Pons (tissue), 1 donor: Measurements from ENCODE around the gene ASIC2.

Experiments used
- DNase-seq: peaks from one replicate; pipeline ENCODE4 v3.0.0-alpha.2; 2016; ENCODE audit warnings: low spot score

ASIC2 gene

DNA sequence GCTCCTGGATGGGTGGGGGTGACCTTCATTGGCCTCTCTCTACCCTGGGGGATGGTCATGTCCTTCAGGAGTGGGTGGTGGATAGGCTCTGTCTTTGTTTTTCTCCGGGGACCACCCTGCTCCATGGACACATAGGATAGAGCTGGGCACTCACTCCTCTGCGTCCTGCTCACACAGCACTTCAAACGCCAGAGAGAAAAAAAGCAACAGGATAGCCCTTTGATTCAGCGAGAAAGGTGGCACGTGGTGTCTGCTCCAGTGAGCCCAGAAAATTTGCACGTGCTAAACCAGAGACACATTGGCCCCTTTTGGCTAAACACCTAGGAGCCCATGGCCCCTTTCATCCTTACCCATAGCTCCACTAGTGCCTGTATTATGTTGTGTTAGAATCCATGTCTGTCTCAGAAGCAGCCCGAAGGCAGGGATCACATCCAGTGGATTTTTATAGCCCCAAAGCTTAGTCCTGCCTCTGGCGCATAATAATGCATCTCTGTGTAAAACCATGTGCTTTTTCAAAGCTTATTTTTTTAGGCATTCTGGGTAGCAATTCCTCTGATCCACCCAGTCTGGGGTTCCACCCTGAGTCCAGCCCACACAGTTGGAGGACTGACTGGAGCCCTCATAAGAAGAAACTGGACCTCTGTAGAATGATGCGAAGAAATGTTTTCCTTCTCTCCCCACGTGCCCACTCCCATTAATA, 90.1 kb downstream of the ASIC2 start:
- DNase-seq, result no peak

DNA sequence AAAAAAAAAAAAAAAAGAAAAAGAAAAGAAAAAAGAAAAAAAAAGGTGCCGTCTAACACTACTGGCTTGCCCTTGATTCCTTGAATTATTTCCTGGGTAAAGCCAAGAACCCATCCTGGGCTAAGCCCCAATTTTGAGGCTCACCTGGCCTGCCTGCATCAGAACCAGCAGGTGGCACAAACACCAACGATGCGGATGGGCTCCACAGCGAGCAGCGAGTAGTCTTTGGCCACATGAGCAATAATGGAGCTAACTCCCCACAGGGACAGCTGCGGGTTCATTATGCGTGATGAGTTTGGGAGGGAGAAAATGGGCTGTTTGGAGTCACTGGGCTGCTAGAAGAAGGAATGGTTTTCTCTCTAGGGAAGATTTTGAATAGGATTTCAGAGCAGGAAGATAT, 91.1 kb downstream of the ASIC2 start:
- no peak for DNase-seq

DNA sequence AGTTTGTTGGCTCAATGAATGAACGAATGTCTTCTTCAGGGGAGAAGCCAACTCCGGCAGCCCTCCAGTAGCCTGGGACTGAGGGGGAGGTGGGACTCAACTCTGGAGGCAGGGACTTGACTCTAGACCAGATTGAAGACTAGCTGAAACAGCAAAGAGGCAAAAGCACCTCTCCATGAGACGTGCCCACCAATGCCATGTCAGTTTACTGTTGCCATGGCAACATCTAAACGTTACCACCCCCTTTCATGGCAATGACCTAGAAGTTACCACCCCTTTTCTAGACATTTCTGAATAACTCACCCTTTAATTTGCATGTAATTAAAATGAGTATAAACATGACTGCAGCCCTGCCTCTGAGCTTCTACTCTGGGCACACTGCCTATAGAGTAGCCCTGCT, 91.8 kb downstream of the ASIC2 start:
- no peak for DNase-seq

DNA sequence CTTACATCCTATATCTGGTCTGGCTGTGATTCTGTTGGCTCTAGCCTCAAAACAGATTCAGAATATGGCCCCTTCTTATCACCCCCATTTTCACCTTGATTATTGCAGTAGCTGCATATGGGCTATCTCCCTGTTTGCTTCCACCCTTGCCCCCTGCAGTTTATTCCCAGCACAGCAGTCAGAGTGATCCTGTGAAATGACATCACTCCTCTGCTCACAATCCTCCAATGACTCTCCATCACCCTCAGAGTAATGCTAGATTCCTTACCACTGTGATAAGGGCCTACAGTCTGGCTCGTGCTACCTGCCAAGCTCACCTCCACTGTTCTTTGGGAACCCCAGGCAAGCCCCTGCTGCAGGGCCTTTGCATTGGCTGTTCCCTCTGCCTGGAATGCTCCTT, 92.5 kb downstream of the ASIC2 start:
- DNase-seq, result no peak

DNA sequence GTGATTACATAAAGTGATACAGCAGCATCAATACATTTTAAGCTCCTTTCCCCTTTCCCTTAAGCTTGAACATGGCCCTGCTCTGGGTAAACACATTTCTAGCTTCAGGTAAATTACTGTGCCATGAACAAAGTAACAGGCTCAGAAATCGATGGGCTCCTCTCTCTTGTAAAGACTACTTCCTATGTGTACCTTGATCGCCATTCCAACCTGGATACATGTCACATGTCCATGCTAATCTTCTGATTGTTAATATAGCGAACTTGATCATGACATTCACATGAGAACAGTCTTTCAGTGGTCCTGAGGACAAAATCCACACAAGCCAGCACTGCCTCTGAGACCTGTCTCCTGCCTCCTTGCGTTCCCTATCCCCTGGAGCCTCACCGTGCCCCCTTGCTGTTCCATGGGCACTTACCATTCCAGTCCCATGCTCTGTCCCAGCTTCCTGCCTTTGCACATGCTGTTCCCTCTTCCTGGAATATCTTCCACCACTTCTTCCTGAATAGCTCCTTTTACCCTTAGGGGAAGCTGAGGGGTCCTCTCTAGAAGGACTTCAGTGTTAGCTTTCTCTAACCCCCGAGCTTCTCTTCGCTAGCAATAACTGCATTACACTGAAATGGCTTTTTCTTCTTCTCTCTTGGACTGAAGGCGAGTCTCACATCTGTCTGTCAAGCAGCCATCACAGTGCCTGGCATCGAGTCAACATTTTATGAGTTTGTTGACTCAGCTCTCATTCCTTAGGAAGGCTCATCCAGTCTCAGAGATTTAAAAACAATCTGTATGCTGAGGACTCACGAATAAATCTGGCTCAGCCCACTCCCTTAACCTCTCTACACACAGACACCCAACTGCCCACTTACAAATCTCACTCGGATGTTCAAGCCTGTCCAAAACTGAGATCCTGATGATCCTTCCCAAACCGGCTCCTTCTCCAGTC, 93.3 kb downstream of the ASIC2 start:
- no peak for DNase-seq

DNA sequence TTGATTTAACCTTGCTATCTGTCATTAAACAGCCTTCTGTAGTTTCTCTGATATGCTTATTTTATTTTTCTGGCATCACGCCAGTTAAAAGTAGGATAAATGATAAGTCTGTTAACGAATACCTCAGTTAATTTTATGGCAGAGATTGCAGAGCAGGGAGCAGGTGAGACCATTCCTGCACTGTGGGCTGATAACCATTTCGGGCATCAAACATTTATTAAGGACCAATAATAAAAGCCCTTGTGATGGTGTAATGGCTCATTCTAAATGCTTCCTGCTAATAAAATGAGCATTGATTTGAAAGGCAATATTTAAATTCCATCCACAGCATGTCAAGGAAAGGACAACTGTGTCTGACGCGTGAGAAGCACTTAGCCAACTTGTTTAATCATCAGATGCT, 94.1 kb downstream of the ASIC2 start:
- no peak for DNase-seq

DNA sequence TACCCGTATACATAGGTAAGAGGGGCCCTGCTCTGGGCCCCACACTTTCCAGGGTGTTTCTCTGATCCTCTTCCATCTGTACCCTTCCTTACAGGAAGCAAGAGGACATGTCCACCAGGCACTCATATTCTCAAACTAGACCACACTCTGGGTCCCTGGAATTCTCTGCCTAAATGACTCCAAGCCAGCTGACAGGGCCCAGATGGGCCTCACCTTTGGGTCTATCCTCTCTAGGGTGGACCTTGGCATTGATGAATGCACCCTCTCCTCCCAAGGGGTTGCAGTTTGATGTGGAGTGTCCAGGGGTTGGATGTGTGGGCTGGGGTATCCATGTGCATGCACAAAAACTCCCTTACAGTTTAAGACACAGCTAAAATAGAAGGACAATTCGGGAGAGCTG, 95.8 kb downstream of the ASIC2 start:
- DNase-seq, result no peak

DNA sequence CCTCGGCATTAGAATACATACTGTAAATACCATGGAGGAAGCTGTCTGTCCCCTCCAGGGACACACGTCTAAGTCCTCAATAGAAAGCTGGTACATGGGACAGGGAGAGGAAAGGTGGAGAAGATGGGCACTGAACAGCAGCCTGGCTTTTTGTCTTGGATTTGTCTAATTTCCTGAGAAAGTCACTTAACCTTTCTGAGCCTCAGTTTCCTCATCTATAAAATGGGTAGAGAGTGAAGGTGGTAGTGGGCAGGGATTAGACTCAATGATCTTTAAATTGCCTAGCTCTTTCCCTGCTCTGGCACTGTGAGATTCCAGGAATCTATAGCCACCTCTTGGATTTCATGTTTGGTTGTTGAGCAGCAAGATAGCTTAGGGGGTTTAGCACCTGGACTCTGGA, 96.2 kb downstream of the ASIC2 start:
- no peak for DNase-seq

DNA sequence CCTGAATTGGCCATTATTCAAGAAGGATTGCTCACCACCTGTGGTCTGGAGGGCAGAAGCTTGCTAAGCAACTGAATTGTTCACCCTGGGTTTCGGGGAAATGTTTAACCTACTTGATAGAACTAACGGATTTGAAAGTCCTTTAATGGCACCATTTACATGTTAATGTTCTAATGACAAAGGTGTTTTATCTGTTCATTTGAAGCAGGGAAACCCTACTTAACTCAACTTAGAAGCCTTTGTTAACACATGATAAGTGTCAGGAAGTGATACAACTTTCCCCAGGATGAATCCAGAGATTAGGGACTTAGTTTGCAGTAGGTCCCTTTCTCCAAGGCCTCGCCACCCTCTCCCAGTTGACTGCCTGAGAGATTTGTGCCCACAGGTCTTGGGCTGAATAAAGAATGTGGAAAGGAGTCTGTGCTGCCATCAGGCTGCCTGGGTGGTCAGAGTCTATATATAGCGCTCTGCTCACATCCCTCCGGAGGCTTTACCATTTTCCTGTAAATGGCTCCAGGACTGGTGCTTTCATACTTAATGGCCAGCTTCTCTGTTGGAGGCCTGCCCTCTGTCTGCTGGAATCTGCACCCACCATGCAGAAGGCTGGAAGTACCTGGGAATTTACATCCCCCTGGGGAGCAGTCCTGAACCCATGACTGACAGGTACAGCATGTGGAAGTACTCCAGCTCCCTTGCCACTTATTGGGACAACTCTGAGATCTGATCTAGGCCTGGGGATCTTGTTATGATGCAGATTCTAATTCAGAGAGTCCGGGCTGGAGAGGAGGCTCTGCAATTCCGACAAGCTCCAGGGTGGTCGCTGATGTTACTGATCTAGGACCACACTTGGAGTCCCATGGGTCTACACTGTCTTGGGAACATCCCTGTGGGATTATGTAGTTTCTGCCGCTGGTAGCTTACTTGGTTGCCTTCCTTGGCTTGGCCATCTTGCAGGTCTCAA, 99.9 kb downstream of the ASIC2 start:
- DNase-seq, result no peak

DNA sequence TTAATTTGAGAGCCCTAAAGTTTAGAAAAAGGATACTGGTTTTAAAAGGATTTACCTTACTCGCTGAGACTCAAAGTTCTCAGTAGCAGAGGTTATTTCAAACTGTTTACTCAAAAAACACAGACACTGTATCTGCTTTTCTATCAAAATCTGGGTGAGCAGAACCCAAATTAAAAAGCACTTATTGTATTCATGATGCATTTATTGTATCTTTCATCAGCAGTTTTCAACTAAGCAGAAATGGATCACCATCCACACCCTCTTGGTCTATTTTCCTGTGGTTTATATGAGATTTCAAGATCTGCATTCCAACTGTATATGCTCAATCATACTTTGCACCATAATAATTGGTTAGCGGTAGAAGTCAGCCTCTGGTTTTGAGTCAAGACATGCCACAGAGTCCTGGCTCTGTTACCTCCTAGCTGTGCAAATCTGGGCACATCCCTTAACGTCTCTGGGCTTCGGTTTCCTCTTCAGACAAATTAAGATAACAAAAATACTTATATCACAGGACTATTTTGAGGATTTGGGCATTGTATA, 109.5 kb downstream of the ASIC2 start:
- no peak for DNase-seq

DNA sequence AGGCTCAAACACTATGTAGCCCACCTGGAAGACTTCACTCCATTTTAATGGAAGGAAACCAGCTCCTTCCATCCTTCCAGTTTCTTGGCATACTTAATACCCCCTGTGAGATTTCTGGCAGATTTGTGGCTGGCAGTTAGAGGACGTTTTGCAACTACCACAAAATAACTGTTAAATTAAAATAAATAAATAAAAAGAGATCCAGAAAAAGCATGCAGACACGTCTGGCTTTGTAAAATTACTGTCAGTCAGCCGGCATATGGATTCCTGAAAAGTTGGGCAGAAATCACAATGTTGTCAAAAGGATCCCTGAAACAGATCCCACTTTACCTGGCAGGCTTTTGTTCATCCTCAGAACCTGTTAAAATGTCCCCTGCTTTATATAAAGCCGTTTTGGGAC, 113.9 kb downstream of the ASIC2 start:
- DNase-seq, result no peak

DNA sequence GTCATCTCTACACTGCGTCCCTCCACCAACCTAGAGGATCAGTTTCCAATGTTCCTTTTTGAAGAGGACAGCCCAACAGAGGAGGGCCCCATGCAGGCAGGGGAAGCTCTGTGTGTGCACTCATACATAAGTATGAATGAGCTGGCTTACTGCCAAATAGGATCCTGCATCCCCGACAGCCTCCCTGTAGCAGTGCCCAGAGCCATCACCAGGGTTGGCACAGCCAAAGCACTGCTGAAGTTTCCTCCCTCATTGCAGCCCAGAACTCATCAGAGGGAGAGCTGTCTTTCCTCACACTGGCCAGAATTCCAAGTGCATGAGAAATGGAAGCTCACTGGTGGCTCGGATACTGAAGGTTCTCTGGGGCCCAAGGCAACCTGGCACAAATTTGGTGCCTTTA, 114.4 kb downstream of the ASIC2 start:
- no peak for DNase-seq

DNA sequence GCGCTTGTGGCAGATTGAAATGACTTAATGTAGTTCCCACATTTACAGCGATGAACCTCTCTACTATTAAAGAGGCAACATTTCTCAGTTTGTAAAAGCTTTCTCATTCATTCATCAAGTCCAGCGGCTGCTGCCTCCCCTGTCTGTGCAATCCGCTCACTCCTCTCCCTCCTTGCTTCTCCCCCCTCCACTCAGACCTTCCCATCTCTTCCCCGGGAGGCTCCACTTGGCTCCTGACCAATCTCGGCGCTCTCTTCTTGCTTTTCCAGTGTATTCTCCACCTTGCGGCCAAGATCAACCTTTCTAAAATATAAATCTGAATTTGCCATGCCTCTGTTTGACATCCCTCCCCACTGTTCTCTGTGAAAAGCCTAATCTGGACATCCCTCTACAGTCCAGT, 117.5 kb downstream of the ASIC2 start:
- no peak for DNase-seq

DNA sequence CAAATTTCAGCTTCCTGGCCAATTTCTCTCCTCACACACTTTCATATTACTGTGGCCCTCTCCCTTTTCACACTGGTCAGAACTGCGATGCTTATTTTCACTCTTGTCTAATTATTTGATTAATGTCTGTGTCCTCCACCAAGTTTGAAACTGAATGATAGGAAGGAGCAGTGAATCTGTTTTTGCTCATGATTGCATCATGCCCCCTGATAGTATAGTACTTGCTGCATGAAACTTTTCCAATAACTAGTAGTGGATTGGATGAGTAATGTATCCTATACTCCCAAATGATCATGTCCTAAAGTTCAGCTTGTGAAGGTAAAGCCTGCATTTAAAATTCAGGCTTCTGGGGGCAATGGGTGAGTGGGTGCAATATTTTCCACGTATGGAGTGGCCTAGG, 121.2 kb downstream of the ASIC2 start:
- no peak for DNase-seq

DNA sequence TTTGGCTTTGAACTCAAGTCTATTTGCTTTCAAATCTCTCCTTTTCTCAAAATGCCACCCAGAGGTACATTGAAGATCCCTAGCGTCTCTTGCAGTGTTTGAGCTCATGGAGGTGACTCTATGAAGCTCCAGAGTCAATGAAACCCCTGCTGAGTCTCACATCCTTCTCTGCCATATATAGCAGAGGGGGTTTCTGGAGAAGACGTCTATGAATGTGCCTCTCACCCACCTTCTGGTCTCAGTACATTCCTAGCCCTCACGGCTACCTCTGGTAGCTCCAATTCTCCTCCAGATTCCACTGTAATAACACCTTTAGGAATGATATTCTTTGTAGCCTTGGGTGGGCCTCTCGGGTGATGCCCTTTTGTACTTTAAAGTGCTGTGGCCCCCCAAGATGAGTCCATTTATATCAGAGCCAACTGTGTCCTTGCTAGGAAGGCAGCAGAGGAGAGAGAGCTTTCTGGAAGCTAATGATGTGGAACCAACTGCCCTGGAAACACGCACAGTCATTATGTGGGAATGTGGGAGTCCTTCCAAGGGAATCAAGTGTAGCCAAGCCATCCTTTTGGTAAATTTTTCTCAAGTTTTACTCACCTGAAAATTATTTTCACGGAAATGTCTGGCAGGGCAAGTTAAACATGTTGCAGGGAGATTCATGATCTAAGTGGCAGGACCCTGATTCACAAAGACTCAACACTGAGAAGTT, 123.4 kb downstream of the ASIC2 start:
- no peak for DNase-seq

DNA sequence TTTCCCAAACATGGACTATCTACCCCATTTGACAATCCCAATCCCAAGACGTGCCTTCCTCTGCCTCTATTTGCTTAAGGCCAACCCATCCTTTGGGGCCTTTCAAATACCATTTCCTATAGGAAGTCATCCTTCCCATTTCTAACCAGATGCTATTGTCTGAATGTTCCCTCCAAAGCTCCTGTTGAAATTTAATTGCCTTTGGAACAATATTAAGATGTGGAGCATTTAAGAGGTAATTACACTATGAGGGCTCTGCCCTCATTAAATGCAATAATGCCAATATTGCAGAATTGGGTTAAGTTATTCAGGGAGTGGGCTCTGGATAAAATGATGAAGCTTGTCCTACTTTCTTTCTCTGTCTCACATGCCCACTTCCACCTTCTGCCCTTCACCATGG, 125.4 kb downstream of the ASIC2 start:
- no peak for DNase-seq

DNA sequence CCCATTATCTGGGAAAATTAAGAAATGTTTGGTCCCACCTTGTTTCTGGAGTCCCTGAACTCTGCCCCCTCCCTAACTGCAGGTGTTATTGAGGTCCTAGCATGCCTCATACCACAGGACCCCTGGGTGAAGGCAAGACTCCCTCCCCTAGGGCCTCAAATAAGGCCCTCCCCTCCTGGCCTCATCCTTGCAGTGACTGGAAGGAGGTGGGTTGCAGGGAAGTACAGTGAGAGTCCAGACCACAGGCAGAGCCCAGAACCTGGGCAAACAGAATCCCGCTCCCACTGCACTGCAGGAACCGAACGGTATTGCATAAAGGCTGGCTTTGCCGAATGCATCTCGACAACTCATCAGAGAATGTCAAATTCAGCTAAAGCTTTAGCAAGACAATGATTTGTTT, 126.6 kb downstream of the ASIC2 start:
- DNase-seq, result no peak

DNA sequence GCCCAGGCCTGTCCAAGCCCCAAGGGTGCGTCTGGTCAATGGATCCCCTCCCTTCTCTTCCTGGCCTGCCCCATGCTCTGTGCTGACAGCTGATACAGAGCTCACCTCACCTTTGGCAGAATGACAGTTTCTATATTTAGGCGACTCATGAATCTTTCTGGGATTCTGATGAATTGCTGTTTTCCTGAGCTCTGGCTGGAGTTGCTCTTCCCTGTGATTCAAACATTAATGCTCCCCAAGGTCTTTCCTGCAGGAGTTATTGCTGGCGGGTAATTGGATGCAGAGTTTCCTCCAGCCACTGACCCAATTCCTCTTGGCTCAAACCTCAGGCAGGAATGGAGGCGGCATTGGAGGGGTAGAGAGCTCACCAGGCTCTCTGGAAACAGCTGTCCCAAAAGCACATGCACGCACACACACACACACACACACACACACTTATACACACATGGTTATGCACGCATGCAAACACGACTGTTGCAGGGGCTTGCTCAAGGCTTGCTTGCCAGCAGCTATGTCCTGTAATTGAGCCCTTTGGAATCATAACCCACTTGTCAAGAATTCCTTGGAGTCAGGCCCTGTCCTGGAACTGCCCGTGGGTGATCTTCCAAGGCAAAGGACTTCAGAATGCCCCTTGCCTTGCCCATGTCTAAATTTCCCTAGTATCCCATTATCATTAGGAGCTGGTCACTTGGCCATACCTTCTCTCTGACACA, 128.8 kb downstream of the ASIC2 start:
- peak; percentile 5 for DNase-seq

DNA sequence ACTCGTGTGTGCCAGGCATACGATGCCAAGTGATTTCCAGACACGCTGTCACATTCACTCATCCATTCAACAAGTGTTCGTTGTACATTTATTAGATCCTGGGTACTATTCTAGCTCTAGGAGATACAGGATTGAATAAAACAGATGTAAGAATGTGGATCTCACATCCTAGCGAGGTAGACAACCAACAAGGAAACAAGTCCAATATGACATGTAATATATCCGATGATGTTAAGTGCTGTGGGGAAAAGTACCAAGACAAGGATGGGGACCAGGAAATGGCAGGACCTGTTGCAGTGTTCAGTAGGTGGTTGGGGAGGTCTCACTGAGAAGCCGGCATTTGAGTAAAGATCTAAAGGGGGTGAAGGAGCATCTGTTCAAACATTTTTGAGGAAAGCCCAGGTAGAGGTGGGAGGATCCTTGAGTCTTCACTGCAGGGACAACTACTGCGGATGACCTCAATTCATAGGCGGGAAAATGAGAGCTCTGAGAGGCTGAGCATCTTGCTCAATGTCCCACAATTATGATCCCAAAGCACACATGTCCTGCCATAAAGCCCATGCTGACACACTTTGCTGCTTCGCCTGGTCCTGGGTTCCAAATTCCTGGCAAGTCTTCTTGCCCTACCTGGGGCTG, 129.4 kb downstream of the ASIC2 start:
- no peak for DNase-seq

DNA sequence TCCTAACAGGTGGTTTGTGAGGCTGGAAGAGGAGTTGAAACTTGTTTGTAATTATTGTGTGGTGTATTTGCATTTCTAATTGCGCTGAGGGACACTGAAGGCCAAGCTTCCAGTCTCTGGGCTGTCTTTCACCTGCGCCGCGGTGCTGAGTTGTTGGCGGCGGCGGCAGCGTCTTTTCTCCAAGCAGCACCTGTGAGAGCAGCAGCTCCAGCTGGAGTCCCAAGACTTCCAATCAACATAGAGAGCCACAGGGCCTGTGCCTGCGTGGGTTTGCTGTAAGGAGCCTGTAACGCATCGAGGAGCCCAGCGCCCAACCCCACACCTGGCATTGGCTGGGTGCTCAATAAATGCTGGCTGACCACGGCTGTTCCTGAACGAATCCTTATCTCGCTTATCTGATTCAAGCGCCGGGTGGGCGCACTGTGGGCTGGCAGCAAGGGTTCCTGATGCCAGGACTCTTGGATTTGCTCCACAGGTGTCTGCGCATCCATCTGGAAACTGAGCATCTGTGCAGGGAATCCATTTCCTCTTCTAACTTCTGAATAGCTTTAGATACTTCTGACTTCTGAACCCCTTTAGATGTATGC, 138.1 kb downstream of the ASIC2 start:
- DNase-seq, result no peak
